Pancreas (tissue), 10 donors: ENCODE data around the gene COL4A1. TPM values are rescaled to one million over a fixed set of nuclear protein-coding genes. Genes with fewer than 3 reads are reported as not detected.

Experiments
- ATAC-seq, 4 donors: fragments of 200-7000 bp; cut with Tn5 transposase; one replicate each; pipeline versions ENCODE4 v1.8.0 to v1.9.1; 2020; ENCODE audit warnings: mild to moderate bottlenecking in 4 of 4, moderate library complexity in 4 of 4
- DNase-seq, 6 donors: peaks; one replicate each; pipeline ENCODE4 v3.0.0-alpha.2; 2020
- FAIRE-seq: peaks from 2 replicates; lab custom pipeline; 2012; peaks lifted over from hg19 to GRCh38; lab: Jason Lieb, UNC
- H3K27ac ChIP-seq, 4 donors: fragments of 200-600 bp; sonication (generic); 1 replicate in 3 of 4; 2 replicates in 1 of 4; pipeline versions ENCODE4 v1.5.0 to v1.8.0; 2020
- H3K27me3 ChIP-seq, 4 donors: fragments of 200-600 bp; one replicate each; pipeline ENCODE4 v1.8.0; 2021
- H3K36me3 ChIP-seq, 3 donors: fragments of 200-600 bp; sonication (generic) in 1 of 3; one replicate each; pipeline versions ENCODE4 v1.5.0 to v1.8.0; 2020 to 2021
- H3K4me1 ChIP-seq, 3 donors: fragments of 200-600 bp; one replicate each; pipeline ENCODE4 v1.8.0; 2021
- H3K4me3 ChIP-seq, 4 donors: fragments of 200-600 bp; sonication (generic) in 2 of 4; one replicate each; pipeline versions ENCODE4 v1.5.0 to v1.8.0; 2020 to 2021
- H3K9me3 ChIP-seq, 4 donors: fragments of 200-600 bp; one replicate each; pipeline ENCODE4 v1.8.0; 2021
- WGBS, 2 donors: extraction: QIAGEN DNeasy Blood & Tissue Kit; methylation state at CpG; one replicate each; pipeline ENCODE4 v1.1.7; 2013; 5-methylcytosine and 5-hydroxymethylcytosine counted together
- intact Hi-C, 3 donors: fragments of 100-400 bp; cut with DNase I; formaldehyde crosslinking; loops; one replicate each; pipeline versions ENCODE4 v1.11.1 to v1.14.2; 2022
- polyA plus RNA-seq, 2 donors: library from polyadenylated mRNA; stranded (reverse); fragments of 200-250 nt; gene quantifications; one replicate each; pipeline ENCODE4 v1.2.3, GENCODE V29; 2013
- total RNA-seq, 6 donors: library from RNA; stranded (reverse); fragmentation: NEBNext Ultra II Directional in 4 of 6; extraction: Animal tissue kit (Norgen Biotek cat#: 25700) in 4 of 6; gene quantifications; one replicate each; pipeline versions ENCODE4 v1.2.1 to v1.2.4, GENCODE V29; 2021 to 2023
- TF ChIP-seq, protein P1 (sequence below), 4 donors: fragments of 200-600 bp; sonication (generic) in 3 of 4; IDR thresholded peaks; one replicate each; pipeline versions ENCODE4 v1.5.0 to v1.8.0; 2021; ENCODE audit warnings: antibody characterized with exemption in 4 of 4
- donor health status: healthy with polysubstance abuse.
- donor health status: DM: no; HTN: no; CAD: no; lungs with moderate emphysema.
- donor health status: DM: no; HTN: no; CAD: no.
- donor health status: control.
- donor health status: control.
- donor health status: Bipolar disorder and iron deficiency.
- donor health status: DM: yes; HTN: yes; CAD: no.
- donor health status: DM: no; HTN: no; CAD: no.
- donor health status: DM: no; HTN: no; CAD: no.
- donor health status: DM: yes; HTN: yes; CAD: no.

Gene COL4A1
- total and polyA plus RNA-seq, 8 donors: 20.7 to 167 (median 35.6) TPM

DNA sequence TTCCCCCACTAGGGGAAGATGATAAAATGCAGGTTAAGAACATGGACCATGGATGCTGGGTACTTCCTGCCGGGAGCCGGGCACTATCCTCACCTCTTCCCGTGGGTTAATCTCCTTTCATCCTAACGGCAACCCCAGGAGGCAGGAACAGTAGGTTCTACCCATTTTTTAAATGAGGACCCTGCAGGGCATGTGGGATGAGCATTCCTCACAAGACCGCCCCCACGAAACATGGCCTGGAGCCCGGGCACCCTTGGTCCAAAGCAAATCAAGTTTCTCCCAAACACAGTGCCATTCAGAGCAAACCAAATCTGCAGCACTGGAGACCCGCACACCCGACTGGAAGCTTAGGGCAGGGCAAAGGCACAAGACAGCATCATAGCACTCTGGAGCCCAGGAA is 35.5 kb upstream of the COL4A1 start:
- WGBS, 2 donors: 75 to 86% methylated on average over 9 of the region's 9 CpGs
- FAIRE-seq (no peak), ATAC-seq (no peak), DNase-seq (no peak)
- Histone ChIP-seq H3K36me3 (no peaks in the 10 kb centered on the region), H3K4me3 (no peak overlapping the region), H3K4me1 (peaks cover 0 to 10% (median 0%) of the 10 kb centered on the region in 3 donors), H3K9me3 (no peaks in the 10 kb centered on the region), H3K27ac (peak overlapping the region in 1 of 4 donors; percentile 73), H3K27me3 (no peaks in the 10 kb centered on the region)
- intact Hi-C loops: no loop called here
- TF ChIP-seq, protein P1, sequence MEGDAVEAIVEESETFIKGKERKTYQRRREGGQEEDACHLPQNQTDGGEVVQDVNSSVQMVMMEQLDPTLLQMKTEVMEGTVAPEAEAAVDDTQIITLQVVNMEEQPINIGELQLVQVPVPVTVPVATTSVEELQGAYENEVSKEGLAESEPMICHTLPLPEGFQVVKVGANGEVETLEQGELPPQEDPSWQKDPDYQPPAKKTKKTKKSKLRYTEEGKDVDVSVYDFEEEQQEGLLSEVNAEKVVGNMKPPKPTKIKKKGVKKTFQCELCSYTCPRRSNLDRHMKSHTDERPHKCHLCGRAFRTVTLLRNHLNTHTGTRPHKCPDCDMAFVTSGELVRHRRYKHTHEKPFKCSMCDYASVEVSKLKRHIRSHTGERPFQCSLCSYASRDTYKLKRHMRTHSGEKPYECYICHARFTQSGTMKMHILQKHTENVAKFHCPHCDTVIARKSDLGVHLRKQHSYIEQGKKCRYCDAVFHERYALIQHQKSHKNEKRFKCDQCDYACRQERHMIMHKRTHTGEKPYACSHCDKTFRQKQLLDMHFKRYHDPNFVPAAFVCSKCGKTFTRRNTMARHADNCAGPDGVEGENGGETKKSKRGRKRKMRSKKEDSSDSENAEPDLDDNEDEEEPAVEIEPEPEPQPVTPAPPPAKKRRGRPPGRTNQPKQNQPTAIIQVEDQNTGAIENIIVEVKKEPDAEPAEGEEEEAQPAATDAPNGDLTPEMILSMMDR (IDR thresholded peaks at IDR 0.05): no peak

DNA sequence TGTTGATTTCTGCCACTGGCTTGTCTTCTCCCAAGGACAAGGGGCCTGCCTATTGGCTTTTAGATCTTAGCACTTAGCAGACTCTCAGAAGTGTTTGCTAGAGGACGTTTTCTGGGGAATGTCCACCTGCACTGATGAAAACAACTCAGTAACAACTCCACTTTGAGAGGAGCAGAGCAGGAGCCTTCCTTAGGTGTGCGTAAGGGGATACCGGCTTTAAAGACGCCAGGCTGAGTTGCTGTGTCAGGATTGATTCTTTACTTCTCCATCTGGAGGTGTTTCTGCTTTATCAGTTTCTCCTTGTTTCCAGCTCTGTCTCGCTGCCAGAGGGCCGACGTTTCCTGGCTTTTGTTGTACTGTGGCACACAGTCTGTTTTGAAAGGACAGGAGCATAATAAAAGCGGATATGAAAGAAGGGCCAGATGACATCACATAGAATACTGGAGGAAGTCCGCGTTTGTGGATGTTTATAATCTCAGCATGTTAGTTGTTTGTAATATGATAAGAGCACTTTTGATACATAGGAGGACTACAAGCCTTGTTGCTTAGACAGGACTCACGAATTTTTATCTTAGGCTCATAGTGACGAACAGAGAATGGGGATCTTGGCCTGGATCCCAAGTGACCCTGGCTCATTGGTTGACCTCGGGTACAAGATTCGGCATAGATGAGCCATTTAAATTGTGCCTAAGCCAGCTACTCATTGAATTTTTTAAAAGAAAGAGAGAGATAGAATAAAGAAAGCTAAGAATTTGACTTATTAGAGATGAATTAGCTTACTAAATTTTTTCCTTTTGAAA is 34.7 kb upstream of the COL4A1 start:
- ATAC-seq (peak in 3 of 4 donors; percentile 33 to 63 (median 62)), DNase-seq (no peak), FAIRE-seq (no peak)
- Histone ChIP-seq H3K27me3 (no peaks in the 10 kb centered on the region), H3K36me3 (no peaks in the 10 kb centered on the region), H3K27ac (peak overlapping the region in 2 of 4 donors; percentile 29 to 73), H3K9me3 (no peaks in the 10 kb centered on the region), H3K4me1 (peaks cover 0 to 10% (median 0%) of the 10 kb centered on the region in 3 donors), H3K4me3 (no peak overlapping the region)
- 15 to 24% methylated on average over 14 of the region's 14 CpGs for WGBS, 2 donors
- TF ChIP-seq, protein P1 (IDR thresholded peaks at IDR 0.05): no peak
- intact Hi-C loops: no loop called here

DNA sequence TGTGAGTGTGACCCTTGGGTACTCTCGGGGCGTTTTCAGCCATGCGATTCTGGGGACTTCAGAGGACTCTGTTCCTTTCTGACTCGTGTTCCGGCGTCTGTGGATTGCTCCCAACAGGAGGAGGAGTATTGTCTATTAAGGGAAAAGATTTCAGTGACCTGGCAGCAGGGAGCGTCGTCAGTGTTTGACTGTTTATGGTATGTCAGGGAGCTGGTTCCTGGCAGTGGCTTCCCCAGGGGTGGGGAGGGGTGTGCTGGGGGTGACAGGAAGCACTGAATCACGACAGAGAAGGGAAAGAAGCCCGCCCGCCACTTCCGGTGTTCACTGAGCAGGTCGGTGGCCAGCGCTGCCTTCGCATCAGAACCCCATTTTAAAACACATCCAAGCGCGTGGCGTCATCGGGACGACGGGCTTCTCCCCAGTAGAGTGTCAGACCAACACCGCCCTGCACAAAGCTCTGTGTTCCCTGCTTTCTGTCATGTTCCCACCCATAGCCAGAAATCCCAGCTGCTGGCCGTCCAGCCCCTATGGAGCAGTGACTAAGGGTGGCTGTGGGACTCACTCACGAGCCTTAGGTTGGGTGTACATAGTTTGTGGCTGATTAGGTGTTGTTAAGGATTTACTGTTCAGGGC is 34.0 kb upstream of the COL4A1 start:
- ATAC-seq (peak; percentile 28 to 56 (median 40)), DNase-seq (peak in 1 of 6 donors; percentile 30), FAIRE-seq (no peak)
- whole genome bisulfite sequencing, 2 donors: 65 to 67% methylated on average over 24 of the region's 24 CpGs
- Histone ChIP-seq H3K4me3 (no peak overlapping the region), H3K4me1 (peaks cover 0 to 10% (median 0%) of the 10 kb centered on the region in 3 donors), H3K27me3 (no peaks in the 10 kb centered on the region), H3K36me3 (no peaks in the 10 kb centered on the region), H3K9me3 (no peaks in the 10 kb centered on the region), H3K27ac (peak overlapping the region in 2 of 4 donors; percentile 29 to 73)
- TF ChIP-seq, protein P1 (IDR thresholded peaks at IDR 0.05): no peak
- intact Hi-C loops: no loop called here

DNA sequence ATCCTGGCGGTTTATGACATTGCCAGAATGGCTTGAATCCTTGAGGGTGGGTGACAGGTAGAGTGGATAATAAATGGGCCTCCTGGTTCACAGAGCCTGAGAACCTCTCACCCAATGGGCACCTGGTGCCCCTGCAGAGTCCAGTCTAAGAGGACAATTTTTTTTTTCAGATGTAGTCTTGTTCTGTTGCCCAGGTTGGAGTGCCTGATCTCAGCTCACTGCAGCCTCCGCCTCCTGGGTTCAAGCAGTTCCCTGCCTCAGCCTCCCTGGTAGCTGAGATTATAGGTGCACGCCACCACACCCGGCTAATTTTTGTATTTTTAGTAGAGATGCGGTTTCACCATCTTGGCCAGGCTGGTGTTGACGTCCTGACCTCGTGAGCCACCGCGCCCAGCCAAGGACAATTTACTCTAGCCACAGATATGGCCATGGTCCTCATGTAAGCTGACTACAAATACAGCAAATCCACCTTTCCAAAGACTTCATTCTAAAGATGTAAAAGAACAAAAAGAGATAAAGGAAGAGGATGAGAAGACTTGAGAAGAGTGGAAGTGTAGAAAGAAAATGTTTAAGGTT is 33.1 kb upstream of the COL4A1 start:
- Histone ChIP-seq H3K9me3 (no peaks in the 10 kb centered on the region), H3K36me3 (no peaks in the 10 kb centered on the region), H3K27ac (peak overlapping the region in 1 of 4 donors; percentile 73), H3K4me1 (peaks cover 0 to 10% (median 0%) of the 10 kb centered on the region in 3 donors), H3K4me3 (no peak overlapping the region), H3K27me3 (no peaks in the 10 kb centered on the region)
- no peak for DNase-seq
- 71 to 80% methylated on average over 9 of the region's 9 CpGs for WGBS, 2 donors
- intact Hi-C loops: no loop called here
- FAIRE-seq: no peak
- no peak for ATAC-seq
- TF ChIP-seq, protein P1 (IDR thresholded peaks at IDR 0.05): no peak
